GM12872 (cell line): Measurements from ENCODE around the gene P2RY2.
A peak's percentile ranks its signal among the peaks of the same experiment; 100 is the strongest.

Experiments
- CTCF ChIP-seq: IDR thresholded peaks from 3 replicates; pipeline ENCODE4 v1.5.1; 2011; ENCODE audit warnings: low read depth, mild to moderate bottlenecking, low read length, moderate library complexity; ENCODE audit not compliant: insufficient read depth

Gene P2RY2

GRCh38 chr11:73218106-73218829 lies at the start of gene P2RY2:
P2RY2 (plus strand) TSS chr11:73218281; CDS start chr11:73234160, 15,879 bp downstream.
- TF ChIP-seq CTCF = peak; percentile 57

- TF ChIP-seq CTCF = no peak
Measured at GRCh38 chr11:73168925-73169579, 49.0 kb upstream of the P2RY2 start.

- peak; percentile 19; the same call in 1 of the 3 replicates for TF ChIP-seq CTCF
Measured at GRCh38 chr11:73170140-73170539, 47.9 kb upstream of the P2RY2 start.

GRCh38 chr11:73171436-73172161 lies 46.5 kb upstream of the P2RY2 start:
- no peak for TF ChIP-seq CTCF

GRCh38 chr11:73172992-73173656 lies 45.0 kb upstream of the P2RY2 start:
- no peak for TF ChIP-seq CTCF

- TF ChIP-seq CTCF = no peak
Measured at GRCh38 chr11:73173755-73174494, 44.2 kb upstream of the P2RY2 start.

GRCh38 chr11:73174495-73174791 lies 43.6 kb upstream of the P2RY2 start:
- no peak for TF ChIP-seq CTCF
